IMR-90 (cell line): ENCODE measurements around the gene ATP2C2.

Source experiments
- BHLHE40 ChIP-seq: fragments of 150-350 bp; IDR thresholded peaks from 2 replicates; pipeline ENCODE4 v1.6.1; 2016; ENCODE audit warnings: mild to moderate bottlenecking, low read depth, low read length
- CEBPB ChIP-seq: IDR thresholded peaks from 2 replicates; pipeline ENCODE4 v1.6.1; 2012; ENCODE audit warnings: low read depth, low read length, improper control_type of control experiment
- FOS ChIP-seq: fragments of 150-350 bp; IDR thresholded peaks from 2 replicates; pipeline ENCODE4 v1.6.1; 2016; ENCODE audit warnings: low read depth, low read length
- MAFK ChIP-seq: IDR thresholded peaks from 2 replicates; pipeline ENCODE4 v1.6.1; 2012; ENCODE audit warnings: low read depth, low read length, improper control_type of control experiment
- MXI1 ChIP-seq: IDR thresholded peaks from 2 replicates; pipeline ENCODE4 v1.6.1; 2012; ENCODE audit warnings: low read depth, mild to moderate bottlenecking, low read length, moderate library complexity, borderline replicate concordance
- POLR2A ChIP-seq: IDR thresholded peaks from 2 replicates; pipeline ENCODE4 v1.6.1; 2012; ENCODE audit warnings: mild to moderate bottlenecking, low read depth, low read length
- SMC3 ChIP-seq: fragments of 150-350 bp; IDR thresholded peaks from 2 replicates; pipeline ENCODE4 v1.6.1; 2016; ENCODE audit warnings: low read depth, mild to moderate bottlenecking, antibody characterized with exemption, low read length, moderate library complexity
- USF2 ChIP-seq: fragments of 150-350 bp; IDR thresholded peaks from 2 replicates; pipeline ENCODE4 v1.6.1; 2017; ENCODE audit warnings: mild to moderate bottlenecking, antibody characterized with exemption, low read length, low read depth
- TF ChIP-seq, protein P1 (sequence below): conservative IDR thresholded peaks from 2 replicates; pipeline ENCODE4 v1.5.1; 2012; ENCODE audit warnings: mild to moderate bottlenecking, low read depth, low read length, improper control_type of control experiment

DNA sequence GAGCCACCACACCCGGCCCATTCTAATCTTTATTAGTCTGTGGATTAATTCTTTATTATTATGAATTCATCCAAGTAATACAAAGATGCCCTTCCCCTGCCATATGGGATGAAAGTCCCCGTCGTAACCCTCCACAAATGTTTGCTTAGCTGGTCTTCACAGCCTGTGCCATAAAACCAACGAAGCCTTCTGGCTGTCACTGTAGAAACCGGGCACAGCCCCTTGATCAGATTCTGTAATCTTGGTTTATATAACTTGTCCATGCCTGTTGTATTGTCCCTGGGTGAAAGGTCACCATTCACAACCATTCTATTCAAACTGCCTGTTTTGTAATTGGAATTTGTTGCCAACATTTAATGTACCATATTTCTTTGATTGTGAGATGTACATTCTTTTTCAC, 66.5 kb downstream of the ATP2C2 start:
- TF ChIP-seq, protein P1, sequence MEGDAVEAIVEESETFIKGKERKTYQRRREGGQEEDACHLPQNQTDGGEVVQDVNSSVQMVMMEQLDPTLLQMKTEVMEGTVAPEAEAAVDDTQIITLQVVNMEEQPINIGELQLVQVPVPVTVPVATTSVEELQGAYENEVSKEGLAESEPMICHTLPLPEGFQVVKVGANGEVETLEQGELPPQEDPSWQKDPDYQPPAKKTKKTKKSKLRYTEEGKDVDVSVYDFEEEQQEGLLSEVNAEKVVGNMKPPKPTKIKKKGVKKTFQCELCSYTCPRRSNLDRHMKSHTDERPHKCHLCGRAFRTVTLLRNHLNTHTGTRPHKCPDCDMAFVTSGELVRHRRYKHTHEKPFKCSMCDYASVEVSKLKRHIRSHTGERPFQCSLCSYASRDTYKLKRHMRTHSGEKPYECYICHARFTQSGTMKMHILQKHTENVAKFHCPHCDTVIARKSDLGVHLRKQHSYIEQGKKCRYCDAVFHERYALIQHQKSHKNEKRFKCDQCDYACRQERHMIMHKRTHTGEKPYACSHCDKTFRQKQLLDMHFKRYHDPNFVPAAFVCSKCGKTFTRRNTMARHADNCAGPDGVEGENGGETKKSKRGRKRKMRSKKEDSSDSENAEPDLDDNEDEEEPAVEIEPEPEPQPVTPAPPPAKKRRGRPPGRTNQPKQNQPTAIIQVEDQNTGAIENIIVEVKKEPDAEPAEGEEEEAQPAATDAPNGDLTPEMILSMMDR: no peak
- TF ChIP-seq MXI1 (no peak), CEBPB (no peak), USF2 (no peak), BHLHE40 (no peak), POLR2A (no peak), FOS (no peak), MAFK (no peak), SMC3 (no peak)
